Neural cell (in vitro differentiated cells): ENCODE measurements around the gene KCNJ4.

ENCODE experiments used
- CTCF ChIP-seq: fragments of 450-650 bp; IDR thresholded peaks from 2 replicates; pipeline ENCODE4 v1.5.1; 2014; ENCODE audit warnings: antibody characterized with exemption, mild to moderate bottlenecking, moderate library complexity; ENCODE audit not compliant: poor library complexity, severe bottlenecking
- MXI1 ChIP-seq: fragments of 450-650 bp; conservative IDR thresholded peaks from 2 replicates; pipeline ENCODE4 v1.6.1; 2014; ENCODE audit warnings: antibody characterized with exemption, mild to moderate bottlenecking; ENCODE audit not compliant: poor library complexity, severe bottlenecking

- no peak for TF ChIP-seq CTCF
- no peak for TF ChIP-seq MXI1
Measured at GRCh38 chr22:38490915-38491314, 35.9 kb upstream of the KCNJ4 start.
